Iris pigment epithelial cell (primary cell): ENCODE measurements around the gene INAFM2.

Source experiments
- DNase-seq: peaks from one replicate; pipeline ENCODE4 v3.0.0-alpha.2; 2011; ENCODE audit warnings: low read depth

The INAFM2 gene

DNA sequence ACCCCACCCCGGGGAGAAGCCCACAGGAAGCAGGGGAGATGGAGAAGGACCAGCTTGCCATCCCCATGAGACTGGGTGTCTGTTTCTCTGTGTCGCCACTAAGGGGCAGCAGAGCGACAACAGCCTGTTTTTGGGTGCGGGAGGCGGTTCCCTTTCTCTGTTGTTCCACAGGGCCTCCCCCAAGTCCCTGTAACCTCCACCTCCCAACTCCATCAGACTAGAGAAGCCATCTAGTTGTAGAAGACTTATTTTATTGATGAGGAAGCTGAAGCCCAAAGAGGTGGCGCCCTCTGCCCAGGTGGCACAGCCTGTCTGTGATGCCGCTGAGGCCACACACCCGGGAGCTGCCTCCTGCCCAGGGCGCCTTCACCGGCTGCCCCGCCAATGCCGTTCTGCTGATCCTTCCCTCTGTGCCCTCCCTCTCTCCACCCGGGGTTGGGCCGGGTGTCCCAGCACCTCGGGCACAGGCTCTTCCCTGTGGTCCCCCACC is 21.2 kb downstream of the INAFM2 start:
- peak; percentile 57 for DNase-seq

DNA sequence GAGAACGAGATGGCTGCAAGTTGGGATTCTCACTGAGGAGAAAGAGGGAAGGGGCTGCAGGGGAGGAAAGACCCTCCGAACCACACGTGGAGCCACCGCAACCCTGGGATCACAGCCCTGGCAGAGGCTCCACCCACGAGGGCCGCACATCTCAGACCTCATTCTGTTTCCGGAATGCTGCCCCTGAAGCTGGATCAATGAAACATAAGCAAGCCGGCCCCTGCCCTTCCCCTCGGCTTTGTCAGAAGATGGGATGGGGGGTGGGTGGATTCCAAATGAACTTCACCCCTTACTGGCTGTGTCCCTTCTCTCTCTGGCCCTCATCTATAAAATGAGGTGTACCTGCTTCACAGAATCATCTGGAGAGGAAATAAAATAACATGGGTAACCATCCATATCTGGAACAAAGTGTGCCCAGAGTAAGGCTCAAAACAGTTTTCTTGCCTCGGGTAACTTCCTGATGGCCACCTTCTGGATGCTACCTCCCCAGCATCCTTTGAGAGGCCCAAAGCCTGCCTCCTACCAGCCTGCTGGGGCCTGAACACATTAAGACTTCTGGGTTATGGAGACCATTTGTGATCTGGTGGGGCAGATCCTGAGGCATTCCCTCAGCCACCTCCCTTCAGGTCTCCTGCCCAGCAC is 21.9 kb downstream of the INAFM2 start:
- no peak for DNase-seq

DNA sequence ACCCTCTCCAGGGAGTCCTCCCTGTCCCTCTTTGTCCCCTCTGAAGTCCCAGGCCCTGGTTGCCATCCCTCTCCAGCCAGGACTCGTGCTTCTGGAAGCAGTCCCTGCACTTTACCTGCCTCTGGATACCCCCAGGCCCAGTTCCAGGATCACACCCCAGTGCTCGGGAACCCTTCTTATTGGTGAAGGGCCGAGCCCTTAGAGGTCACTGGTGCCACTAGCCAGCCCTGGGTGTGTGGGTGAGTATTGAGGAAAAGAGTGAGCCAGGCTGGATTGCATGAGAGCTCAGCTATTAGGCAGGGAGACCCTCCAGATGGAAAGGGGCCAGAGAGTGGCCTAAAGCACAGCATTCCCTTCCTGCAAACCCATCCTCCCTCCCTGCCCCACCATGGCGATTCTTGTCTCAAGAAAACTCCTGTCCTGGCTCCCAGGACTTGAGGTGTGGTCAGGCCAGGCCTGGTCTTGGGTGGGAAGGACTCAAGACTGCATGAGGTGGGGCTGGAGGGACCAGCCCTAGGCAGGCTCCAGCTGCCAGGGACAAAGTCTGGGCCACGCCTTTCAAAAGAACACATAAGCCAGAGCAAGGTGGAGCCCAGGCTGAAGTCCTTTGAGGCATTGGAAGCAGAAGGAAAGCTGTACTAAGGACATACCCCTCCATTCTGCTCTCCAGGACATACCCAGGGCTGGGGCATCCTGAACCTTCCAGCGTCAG is 22.5 kb downstream of the INAFM2 start:
- no peak for DNase-seq

- no peak for DNase-seq
Observed at GRCh38 chr15:40346579-40347558, 23.4 kb downstream of the INAFM2 start.

DNA sequence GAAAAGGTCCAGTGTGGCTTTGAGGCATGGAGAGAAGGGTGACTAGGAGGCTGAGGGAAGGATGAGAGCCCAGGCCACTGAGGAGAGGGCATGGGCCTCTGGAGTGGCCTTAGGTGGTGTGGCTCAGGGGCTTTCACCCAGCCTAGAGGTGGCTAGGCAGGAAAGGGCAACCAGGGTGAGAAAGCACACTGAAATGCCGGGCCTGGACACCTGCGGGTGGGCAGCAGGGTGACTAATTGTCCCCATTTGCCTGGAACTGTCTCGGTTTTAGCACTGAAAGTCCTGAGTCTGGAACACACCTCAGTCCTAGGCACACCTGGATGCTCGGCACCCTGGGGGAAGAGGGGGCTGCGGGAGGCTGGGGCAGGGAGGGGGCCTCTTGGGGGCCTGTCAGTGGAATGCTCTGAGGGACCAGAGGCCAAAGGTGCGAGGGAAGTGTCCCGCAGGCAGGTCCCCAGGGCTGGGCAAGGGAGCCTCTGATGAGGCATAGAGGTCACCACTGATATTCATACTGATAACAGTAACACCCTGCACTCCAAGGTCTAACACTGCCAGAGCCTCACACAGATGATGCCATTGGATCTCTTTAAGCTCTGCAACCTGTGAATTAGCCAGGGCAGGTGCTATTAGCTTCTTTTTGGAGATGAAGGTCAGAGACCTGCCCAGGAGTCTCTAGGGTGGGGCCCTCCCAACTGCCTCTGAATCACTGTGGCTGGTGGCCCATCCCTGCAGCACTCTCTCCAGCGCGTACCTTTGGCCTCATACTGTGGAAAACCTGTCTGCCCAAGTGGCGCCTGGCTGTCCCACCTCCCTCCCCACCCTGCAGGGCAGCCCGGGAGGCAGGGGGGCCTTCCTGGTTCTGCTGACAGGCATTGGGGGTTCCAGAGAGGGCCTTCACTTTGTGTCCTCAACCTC is 24.3 kb downstream of the INAFM2 start:
- DNase-seq, result no peak

- DNase-seq, result no peak
Observed at GRCh38 chr15:40348474-40348870, 25.0 kb downstream of the INAFM2 start.

DNA sequence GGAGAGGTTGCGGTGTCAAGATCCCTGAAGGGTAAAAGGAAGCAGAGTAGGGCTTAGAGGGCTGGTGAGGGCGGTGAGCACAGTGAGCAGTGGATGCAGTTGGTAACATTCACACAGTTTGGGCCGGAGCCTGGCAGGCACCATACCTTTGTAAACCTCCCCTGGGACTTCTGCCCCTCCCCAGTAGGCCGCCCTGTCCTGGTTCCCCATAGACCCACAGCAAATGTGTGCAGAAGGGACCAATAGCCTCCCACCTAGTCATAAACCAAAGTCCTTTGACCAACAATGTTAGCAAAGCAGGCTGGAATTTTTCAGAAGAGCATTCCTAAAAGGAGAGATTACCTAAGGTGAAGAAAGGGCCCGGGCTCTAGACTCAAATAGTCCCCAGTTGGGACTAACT is 25.7 kb downstream of the INAFM2 start:
- no peak for DNase-seq

DNA sequence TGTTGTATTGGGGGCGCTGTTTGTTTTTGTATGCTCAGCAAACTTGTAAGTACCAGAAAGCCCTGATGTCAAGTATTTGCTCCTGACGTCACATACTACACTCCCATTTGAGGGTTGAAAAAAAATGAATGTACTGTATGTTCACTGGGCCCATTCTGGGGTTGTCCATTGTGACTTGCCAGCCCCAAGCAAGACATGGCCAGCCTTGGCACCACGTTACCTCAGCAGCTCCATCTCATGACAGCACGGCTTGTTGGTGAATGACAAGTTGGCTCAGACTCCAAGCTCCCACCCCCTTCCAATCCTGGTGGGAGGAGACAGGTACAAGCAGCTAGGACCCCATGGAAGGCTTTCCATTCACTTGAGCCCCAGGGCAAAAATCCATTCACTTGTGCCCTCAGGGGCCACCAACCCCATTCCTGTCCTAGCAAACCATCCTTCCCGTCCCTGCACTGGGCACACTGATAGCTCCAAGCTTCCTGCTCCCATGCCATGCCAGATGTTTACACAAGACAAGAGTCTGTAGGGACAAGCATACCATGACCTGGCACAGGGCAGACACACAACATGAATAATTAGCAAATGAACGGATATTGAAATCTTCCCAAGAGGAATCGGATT is 28.9 kb downstream of the INAFM2 start:
- no peak for DNase-seq

GRCh38 chr15:40353697-40354096 is 30.2 kb downstream of the INAFM2 start:
- no peak for DNase-seq

DNA sequence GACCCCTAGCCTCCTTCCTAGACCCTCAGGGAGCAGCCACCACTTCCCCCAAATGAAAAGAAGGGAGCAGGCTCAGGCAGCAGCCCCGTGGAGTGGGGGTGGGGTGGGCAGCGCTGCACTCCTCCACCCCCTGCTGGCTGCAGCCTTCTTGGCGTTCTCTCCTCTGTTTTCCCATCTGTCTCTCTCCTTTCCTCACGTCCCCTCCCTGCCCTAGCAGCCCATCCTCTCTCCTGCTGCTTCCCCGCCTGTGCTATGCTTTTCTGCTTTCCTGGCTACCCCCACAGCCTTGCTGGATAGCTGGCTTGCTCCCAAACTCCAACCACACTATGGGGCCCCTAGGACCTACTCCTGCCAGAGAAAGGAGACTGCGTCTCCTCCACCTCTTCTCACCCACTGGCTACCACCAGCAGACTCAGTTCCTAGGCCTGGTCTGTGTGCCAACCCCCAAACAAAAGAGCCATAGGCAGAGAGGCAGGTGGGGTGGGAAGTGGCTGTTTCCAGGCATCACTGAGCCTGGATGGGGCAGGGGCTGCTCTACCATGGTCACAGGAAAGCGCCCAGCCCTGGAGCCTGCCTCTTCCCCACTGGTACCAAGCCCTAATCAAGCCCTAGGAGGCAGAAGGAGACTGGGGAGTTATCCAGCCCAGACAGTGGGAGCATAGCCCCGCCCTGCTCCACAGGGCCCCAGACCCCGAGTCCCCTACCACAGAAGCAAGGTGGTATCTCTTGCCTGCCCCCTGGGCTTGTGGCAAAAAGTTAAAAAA is 31.1 kb downstream of the INAFM2 start:
- no peak for DNase-seq

DNA sequence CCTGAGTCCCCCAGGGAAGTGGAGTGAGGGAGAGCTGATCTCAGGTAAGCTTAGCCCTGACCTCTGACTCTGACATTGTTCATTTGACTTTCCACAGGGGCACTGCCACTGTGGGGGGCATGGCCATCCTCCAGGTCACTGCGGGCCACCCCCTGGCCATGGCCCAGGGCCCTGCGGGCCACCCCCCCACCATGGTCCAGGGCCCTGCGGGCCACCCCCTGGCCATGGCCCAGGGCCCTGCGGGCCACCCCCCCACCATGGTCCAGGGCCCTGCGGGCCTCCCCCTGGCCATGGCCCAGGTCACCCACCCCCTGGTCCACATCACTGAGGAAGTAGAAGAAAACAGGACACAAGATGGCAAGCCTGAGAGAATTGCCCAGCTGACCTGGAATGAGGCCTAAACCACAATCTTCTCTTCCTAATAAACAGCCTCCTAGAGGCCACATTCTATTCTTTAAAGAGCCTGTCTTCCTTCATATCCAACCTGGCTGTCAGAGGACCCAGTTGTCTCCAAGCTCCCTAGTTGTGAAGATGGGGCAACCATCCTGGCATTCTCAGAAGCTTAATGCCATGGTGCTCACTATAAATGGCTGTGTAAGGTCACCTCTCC is 32.6 kb downstream of the INAFM2 start:
- DNase-seq, result no peak

DNA sequence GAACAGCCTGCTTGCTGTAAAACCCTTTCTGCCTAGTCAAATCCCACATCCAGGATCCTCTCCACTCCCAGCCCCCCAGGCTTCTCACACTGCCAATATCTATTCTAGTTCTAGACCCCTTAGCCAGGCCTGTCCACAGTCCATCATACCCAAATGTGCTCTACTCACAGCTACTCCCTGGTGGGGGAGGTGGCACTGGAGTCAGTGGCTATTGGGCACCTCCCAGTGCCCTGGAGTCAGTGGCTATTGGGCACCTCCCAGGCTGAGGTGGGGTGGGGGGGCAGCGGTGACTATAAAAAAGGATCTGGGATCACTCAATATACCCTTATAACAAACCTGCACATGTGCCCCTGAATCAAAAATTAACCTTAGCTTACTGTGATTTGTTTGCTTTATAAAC is 33.8 kb downstream of the INAFM2 start:
- no peak for DNase-seq

DNA sequence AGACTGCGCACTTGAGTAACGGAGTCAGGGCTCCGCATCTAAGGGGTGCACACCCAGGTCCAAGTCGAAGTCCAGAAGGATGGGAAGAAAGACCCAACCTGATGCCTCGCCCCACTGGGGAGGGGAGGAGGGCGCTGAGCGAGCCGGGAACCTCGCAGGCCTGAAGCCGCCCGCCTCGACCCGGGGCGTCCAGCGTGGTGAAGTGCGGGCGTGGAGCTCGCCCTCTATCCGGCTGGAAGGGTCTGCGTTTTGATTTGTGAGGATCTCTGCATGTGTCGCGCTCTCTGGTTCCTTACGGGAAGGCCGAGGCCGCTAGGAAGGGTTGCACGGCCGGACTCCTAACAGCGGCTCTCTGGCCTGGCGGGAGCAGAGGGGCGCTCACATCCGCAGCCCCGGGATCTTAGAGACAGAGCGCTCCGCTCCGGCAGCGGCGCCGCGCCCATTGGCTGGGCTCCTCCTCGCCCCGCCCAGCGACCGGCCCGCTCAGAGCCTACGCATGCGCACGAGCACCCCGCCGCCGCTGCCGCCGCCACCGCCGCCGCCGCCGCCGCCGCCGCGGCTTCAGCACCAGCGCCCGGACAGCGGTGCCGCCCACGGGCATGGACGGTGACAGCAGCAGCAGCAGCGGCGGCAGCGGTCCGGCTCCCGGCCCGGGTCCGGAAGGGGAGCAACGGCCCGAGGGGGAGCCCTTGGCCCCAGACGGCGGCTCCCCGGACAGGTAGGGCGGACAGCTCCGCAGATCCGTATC is 34.4 kb downstream of the INAFM2 start, which contains the start of gene DISP2:
DISP2 (plus strand) TSS at position 497 of the 748 bp plus-strand sequence; CDS start at position 600, 103 bp downstream.
- DNase-seq, result peak; percentile 62

DNA sequence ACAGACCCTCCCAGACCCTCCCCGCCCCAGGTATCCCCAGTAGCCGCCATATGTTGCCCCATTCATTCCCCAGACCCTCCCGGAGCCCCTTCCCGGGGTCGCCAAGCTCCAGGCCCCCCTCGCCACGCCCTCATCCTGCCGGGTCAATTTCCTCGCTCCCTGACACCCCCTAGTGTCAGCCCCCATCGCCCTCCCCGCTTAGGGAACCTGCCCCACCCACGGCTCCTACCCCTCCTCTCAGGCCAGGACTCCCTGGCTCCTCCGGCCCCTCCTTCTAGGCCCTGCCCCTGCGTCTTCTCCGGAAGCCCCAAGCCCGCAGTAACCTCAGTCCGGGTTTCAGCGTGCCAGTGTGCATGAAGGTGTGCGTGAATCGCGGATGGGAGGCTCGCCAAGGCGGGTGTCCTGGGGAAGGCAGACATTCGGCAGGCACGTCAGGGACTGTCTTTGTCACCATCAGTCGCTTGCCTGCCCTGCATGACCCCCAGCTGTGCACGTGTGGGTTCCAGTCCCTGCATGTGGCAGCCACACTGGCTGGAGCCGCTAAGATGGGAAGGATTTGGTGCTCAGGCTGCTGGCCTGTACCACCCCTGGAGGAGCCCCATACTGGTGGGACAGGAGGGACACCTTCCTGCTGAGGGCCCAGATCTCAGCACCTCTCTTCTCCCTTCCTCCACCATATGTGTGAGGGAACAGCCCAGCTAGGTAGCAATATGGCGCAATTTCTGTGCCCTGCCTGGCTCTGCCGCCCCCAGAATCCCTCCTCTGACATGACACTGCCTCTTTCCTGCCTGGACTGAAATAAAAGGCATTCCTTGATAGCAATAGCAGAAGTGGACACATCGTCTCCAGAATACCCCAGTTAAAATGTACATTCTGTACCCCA is 35.2 kb downstream of the INAFM2 start:
- DNase-seq, result no peak

GRCh38 chr15:40360015-40360414 is 36.5 kb downstream of the INAFM2 start:
- no peak for DNase-seq

DNA sequence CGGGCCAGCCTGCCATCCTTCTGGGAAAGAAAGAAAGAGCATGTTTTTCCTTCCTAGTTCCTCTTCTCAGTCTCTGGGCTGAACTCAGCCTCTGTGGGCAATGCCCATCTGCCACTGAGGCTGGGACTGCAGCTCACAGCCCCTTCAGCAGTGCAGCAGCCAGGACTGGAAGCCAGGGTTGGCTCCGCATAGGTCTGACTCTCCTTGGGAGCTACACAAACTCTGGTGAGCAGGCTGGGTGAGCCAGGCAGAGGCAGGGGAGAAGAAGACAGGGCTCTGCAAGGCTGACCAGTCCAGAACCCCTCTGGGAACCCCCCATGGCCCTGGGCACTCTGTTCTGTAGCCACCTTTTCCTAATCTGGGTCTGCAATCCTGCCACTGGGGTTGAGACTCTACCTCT is 38.1 kb downstream of the INAFM2 start:
- no peak for DNase-seq

- DNase-seq, result no peak
Observed at GRCh38 chr15:40363611-40364010, 40.1 kb downstream of the INAFM2 start.

- DNase-seq, result no peak
Observed at GRCh38 chr15:40364251-40364650, 40.8 kb downstream of the INAFM2 start.
